ENCODE measurements around the gene IRGC. TPM values are rescaled to one million over a fixed set of nuclear protein-coding genes. Genes with fewer than 3 reads are reported as not detected.

The IRGC gene
- total RNA-seq, 1 donor from 2014 or later, result not detected

GRCh38 chr19:43766755-43767043, 50.8 kb downstream of the IRGC start:
- TF ChIP-seq, protein P1, sequence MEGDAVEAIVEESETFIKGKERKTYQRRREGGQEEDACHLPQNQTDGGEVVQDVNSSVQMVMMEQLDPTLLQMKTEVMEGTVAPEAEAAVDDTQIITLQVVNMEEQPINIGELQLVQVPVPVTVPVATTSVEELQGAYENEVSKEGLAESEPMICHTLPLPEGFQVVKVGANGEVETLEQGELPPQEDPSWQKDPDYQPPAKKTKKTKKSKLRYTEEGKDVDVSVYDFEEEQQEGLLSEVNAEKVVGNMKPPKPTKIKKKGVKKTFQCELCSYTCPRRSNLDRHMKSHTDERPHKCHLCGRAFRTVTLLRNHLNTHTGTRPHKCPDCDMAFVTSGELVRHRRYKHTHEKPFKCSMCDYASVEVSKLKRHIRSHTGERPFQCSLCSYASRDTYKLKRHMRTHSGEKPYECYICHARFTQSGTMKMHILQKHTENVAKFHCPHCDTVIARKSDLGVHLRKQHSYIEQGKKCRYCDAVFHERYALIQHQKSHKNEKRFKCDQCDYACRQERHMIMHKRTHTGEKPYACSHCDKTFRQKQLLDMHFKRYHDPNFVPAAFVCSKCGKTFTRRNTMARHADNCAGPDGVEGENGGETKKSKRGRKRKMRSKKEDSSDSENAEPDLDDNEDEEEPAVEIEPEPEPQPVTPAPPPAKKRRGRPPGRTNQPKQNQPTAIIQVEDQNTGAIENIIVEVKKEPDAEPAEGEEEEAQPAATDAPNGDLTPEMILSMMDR (IDR thresholded peaks at IDR 0.05; ENCODE audit: insufficient read depth, low read length, severe bottlenecking), result no peak
- no peak for FAIRE-seq
- DNase-seq (ENCODE audit: low read depth), result no peak
- no peaks in the 10 kb centered on the region for H3K36me3 ChIP-seq (ENCODE audit: control insufficient read depth, insufficient read depth, low read length)
- H3K27me3 ChIP-seq (ENCODE audit: control insufficient read depth, insufficient read depth, low read length), result no peaks in the 10 kb centered on the region
- no peak overlapping the region for H3K4me3 ChIP-seq (ENCODE audit: low read depth, low read length)

DNA sequence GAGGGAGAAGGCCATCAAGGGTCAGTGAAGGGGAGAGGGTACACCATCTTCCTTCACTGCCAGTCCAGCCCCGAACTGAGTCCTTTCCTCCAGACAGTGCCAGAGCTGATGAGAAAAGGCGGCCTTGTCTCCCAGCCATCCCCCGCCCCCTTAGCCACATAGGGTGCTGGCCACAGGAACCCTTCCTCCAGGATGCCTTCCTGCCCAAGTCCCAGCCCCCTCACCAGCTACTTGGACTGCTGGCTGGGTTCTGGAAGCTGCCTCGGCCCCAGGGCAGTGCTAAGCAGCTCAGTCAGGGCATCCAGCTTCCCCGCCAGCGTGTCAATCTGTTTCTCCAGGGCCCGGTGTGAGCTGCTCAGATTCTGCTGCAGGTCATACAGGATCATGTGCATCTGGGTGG, 51.4 kb downstream of the IRGC start:
- H3K36me3 ChIP-seq (ENCODE audit: control insufficient read depth, insufficient read depth, low read length), result no peaks in the 10 kb centered on the region
- TF ChIP-seq, protein P1 (IDR thresholded peaks at IDR 0.05; ENCODE audit: insufficient read depth, low read length, severe bottlenecking), result no peak
- no peak overlapping the region for H3K4me3 ChIP-seq (ENCODE audit: low read depth, low read length)
- FAIRE-seq (no peak), DNase-seq (ENCODE audit: low read depth) (no peak)
- H3K27me3 ChIP-seq (ENCODE audit: control insufficient read depth, insufficient read depth, low read length), result no peaks in the 10 kb centered on the region

DNA sequence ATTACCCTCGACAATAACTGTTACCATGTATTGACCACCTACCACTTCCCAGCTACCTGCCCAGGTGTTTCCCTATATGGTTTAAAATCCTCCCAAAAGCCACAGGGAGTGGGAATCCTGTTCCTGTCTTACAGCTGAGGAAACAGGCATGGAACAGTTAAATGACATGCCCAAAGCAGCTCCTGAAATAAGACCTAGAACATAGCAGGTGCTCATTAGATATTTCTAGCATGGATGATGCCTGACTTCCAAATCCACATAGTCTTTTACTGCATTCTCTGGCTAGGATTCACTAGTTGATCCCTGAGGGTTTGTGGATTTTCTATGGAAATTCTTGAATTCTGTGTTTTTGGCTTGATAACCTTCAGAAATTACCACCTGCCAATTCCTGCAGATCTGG, 51.9 kb downstream of the IRGC start:
- FAIRE-seq, result no peak
- TF ChIP-seq, protein P1 (IDR thresholded peaks at IDR 0.05; ENCODE audit: insufficient read depth, low read length, severe bottlenecking), result no peak
- no peak for DNase-seq (ENCODE audit: low read depth)

GRCh38 chr19:43768273-43769050, 52.6 kb downstream of the IRGC start:
- H3K27me3 ChIP-seq (ENCODE audit: control insufficient read depth, insufficient read depth, low read length), result no peaks in the 10 kb centered on the region
- H3K4me3 ChIP-seq (ENCODE audit: low read depth, low read length), result no peak overlapping the region
- TF ChIP-seq, protein P1 (IDR thresholded peaks at IDR 0.05; ENCODE audit: insufficient read depth, low read length, severe bottlenecking), result no peak
- FAIRE-seq (no peak), DNase-seq (ENCODE audit: low read depth) (no peak)
- no peaks in the 10 kb centered on the region for H3K36me3 ChIP-seq (ENCODE audit: control insufficient read depth, insufficient read depth, low read length)

More for the DNA sequence above, 51.9 kb downstream of the IRGC start:
- Histone ChIP-seq H3K36me3 (ENCODE audit: control insufficient read depth, insufficient read depth, low read length) (no peaks in the 10 kb centered on the region), H3K4me3 (ENCODE audit: low read depth, low read length) (no peak overlapping the region), H3K27me3 (ENCODE audit: control insufficient read depth, insufficient read depth, low read length) (no peaks in the 10 kb centered on the region)

- no peaks in the 10 kb centered on the region for H3K36me3 ChIP-seq (ENCODE audit: control insufficient read depth, insufficient read depth, low read length)
- TF ChIP-seq, protein P1 (IDR thresholded peaks at IDR 0.05; ENCODE audit: insufficient read depth, low read length, severe bottlenecking), result no peak
- no peaks in the 10 kb centered on the region for H3K27me3 ChIP-seq (ENCODE audit: control insufficient read depth, insufficient read depth, low read length)
- FAIRE-seq (no peak), DNase-seq (ENCODE audit: low read depth) (no peak)
- H3K4me3 ChIP-seq (ENCODE audit: low read depth, low read length), result no peak overlapping the region
Measured at GRCh38 chr19:43769256-43769655, 53.4 kb downstream of the IRGC start.

Other genes with a start within 250 kb of the IRGC start
- 7.9 and 32.3 TPM in 2 replicates for gene PHLDB3, start 211.3 kb upstream of the IRGC start, total RNA-seq
- 179 and 183 TPM in 2 replicates for gene ETHE1, start 188.9 kb upstream of the IRGC start, total RNA-seq
- gene ZNF575, start 182.9 kb upstream of the IRGC start, total RNA-seq, result not detected in 2 replicates
- 8.3 and 10.5 TPM in 2 replicates for gene XRCC1, start 140.5 kb upstream of the IRGC start, total RNA-seq
- 0.53 and 0.64 TPM in 2 replicates for gene PINLYP, start 140.3 kb upstream of the IRGC start, total RNA-seq
- gene IRGQ, start 119.9 kb upstream of the IRGC start, total RNA-seq, result 15.9 and 19.5 TPM in 2 replicates
- 9.5 and 10.5 TPM in 2 replicates for gene ZNF576, start 119.5 kb upstream of the IRGC start, total RNA-seq
- gene SRRM5, start 104.0 kb upstream of the IRGC start, total RNA-seq, result not detected in 2 replicates
- gene ZNF428, start 96.4 kb upstream of the IRGC start, total RNA-seq, result 14.5 and 19.3 TPM in 2 replicates
- gene CADM4, start 76.2 kb upstream of the IRGC start, total RNA-seq, result 13.4 and 19.1 TPM in 2 replicates
- 16.6 and 27.1 TPM in 2 replicates for gene PLAUR, start 45.9 kb upstream of the IRGC start, total RNA-seq
- 4.0 and 4.7 TPM in 2 replicates for gene SMG9, start 38.9 kb downstream of the IRGC start, total RNA-seq
- 0.26 and 9.7 TPM in 2 replicates for gene KCNN4, start 64.9 kb downstream of the IRGC start, total RNA-seq
- 0.38 and 0.53 TPM in 2 replicates for gene LYPD5, start 86.4 kb downstream of the IRGC start, total RNA-seq
- gene ZNF283, start 111.2 kb downstream of the IRGC start, total RNA-seq, result 9.1 and 12.4 TPM in 2 replicates
- gene ZNF404, start 167.9 kb downstream of the IRGC start, total RNA-seq, result 1.3 and 2.0 TPM in 2 replicates
- 11.8 and 13.7 TPM in 2 replicates for gene ZNF45, start 219.2 kb downstream of the IRGC start, total RNA-seq
- gene ZNF221, start 235.2 kb downstream of the IRGC start, total RNA-seq, result 4.7 and 6.1 TPM in 2 replicates

Data from bronchial epithelial cell (primary cell).